ENCODE data around the gene COL4A2.

GRCh38 chr13:110397436-110398115 is 90.5 kb downstream of the COL4A2 start:
- no peak for TF ChIP-seq CTCF (IDR thresholded peaks at IDR 0.05 in 4 of 5, conservative IDR thresholded peaks at IDR 0.05 in 1 of 5)
- peak in 1 of 2 donors; percentile 5 for TF ChIP-seq POLR2A (IDR thresholded peaks at IDR 0.05)
